Inflammatory macrophage treated with lipopolysaccharide for 4 hours (primary cell): ENCODE results near the gene TMEM229B.

Experiments used
- DNase-seq: peaks from one replicate; pipeline ENCODE4 v3.0.0-alpha.2; 2020

Gene TMEM229B

GRCh38 chr14:67514650-67515385 is 26.3 kb upstream of the TMEM229B start:
- peak; percentile 70 for DNase-seq

- no peak for DNase-seq
These were observed 25.7 kb upstream of the TMEM229B start for GRCh38 chr14:67514203-67514607.

GRCh38 chr14:67513631-67514108 is 25.1 kb upstream of the TMEM229B start:
- DNase-seq = no peak

- DNase-seq = peak; percentile 76
These were observed 24.2 kb upstream of the TMEM229B start for GRCh38 chr14:67512463-67513310.

GRCh38 chr14:67510836-67511235 is 22.3 kb upstream of the TMEM229B start:
- no peak for DNase-seq

GRCh38 chr14:67510121-67510520 is 21.6 kb upstream of the TMEM229B start:
- DNase-seq = no peak

- peak; percentile 92 for DNase-seq
These were observed 20.4 kb upstream of the TMEM229B start for GRCh38 chr14:67508956-67509355.

- no peak for DNase-seq
These were observed 16.7 kb upstream of the TMEM229B start for GRCh38 chr14:67505254-67505653.

GRCh38 chr14:67503331-67503730 is 14.8 kb upstream of the TMEM229B start:
- no peak for DNase-seq

GRCh38 chr14:67502867-67503266 is 14.3 kb upstream of the TMEM229B start:
- no peak for DNase-seq

- no peak for DNase-seq
These were observed 13.1 kb upstream of the TMEM229B start for GRCh38 chr14:67501670-67502069.

GRCh38 chr14:67500981-67501380 is 12.5 kb upstream of the TMEM229B start:
- DNase-seq = no peak

- no peak for DNase-seq
These were observed 9.2 kb upstream of the TMEM229B start for GRCh38 chr14:67497716-67498115.

GRCh38 chr14:67497216-67497615 is 8.7 kb upstream of the TMEM229B start:
- DNase-seq = no peak

GRCh38 chr14:67495827-67496226 is 7.3 kb upstream of the TMEM229B start:
- no peak for DNase-seq

GRCh38 chr14:67493092-67493717 is 4.7 kb upstream of the TMEM229B start:
- DNase-seq = no peak

- no peak for DNase-seq
These were observed 4.0 kb upstream of the TMEM229B start for GRCh38 chr14:67492538-67492937.

- DNase-seq = no peak
These were observed 3.4 kb upstream of the TMEM229B start for GRCh38 chr14:67491741-67492507.

- no peak for DNase-seq
These were observed 2.8 kb upstream of the TMEM229B start for GRCh38 chr14:67491285-67491684.

GRCh38 chr14:67490196-67490595 is 1.7 kb upstream of the TMEM229B start:
- peak; percentile 57 for DNase-seq

GRCh38 chr14:67487332-67487731 is 1.2 kb downstream of the TMEM229B start:
- DNase-seq = no peak

GRCh38 chr14:67486890-67487289 is 1.6 kb downstream of the TMEM229B start:
- no peak for DNase-seq
